H1 (cell line): ENCODE data around the gene GRXCR1. TPM values are rescaled to one million over a fixed set of nuclear protein-coding genes. Genes with fewer than 3 reads are reported as not detected.

ENCODE experiments used
- CHD2 ChIP-seq: IDR thresholded peaks from 2 replicates; pipeline ENCODE4 v1.6.1; 2012; ENCODE audit warnings: low read length, improper control_type of control experiment
- CHD7 ChIP-seq: fragments of 300-600 bp; sonication (generic); IDR thresholded peaks from 2 replicates; pipeline ENCODE4 v1.7.1; 2012; ENCODE audit warnings: low read length, moderate library complexity, mild to moderate bottlenecking, inconsistent platforms; ENCODE audit not compliant: insufficient replicate concordance
- GABPA ChIP-seq: IDR thresholded peaks from 2 replicates; pipeline ENCODE4 v1.6.1; 2011; ENCODE audit warnings: mild to moderate bottlenecking, low read length, moderate library complexity, borderline replicate concordance; ENCODE audit not compliant: insufficient read depth
- JUN ChIP-seq: IDR thresholded peaks from 2 replicates; pipeline ENCODE4 v1.6.1; 2011; ENCODE audit warnings: low read depth, mild to moderate bottlenecking, improper control_type of control experiment, low read length
- JUND ChIP-seq: IDR thresholded peaks from 2 replicates; pipeline ENCODE4 v1.6.1; 2011; ENCODE audit warnings: mild to moderate bottlenecking, improper control_type of control experiment, low read length
- KDM5A ChIP-seq: fragments of 200-600 bp; IDR thresholded peaks from 2 replicates; pipeline ENCODE4 v1.7.1; 2012; ENCODE audit warnings: mild to moderate bottlenecking, low read length, inconsistent platforms, mixed read lengths
- RXRA ChIP-seq: IDR thresholded peaks from 2 replicates; pipeline ENCODE4 v1.6.1; 2011; ENCODE audit warnings: low read depth, mild to moderate bottlenecking, low read length, moderate library complexity; ENCODE audit not compliant: insufficient read depth
- SAP30 ChIP-seq: fragments of 300-600 bp; sonication (generic); IDR thresholded peaks from 2 replicates; pipeline ENCODE4 v1.7.1; 2012; ENCODE audit warnings: low read length, moderate library complexity, mild to moderate bottlenecking, inconsistent platforms; ENCODE audit not compliant: insufficient read depth, insufficient replicate concordance
- SP1 ChIP-seq: IDR thresholded peaks from 2 replicates; pipeline ENCODE4 v1.6.1; 2011; ENCODE audit warnings: low read depth, low read length
- TAF1 ChIP-seq: IDR thresholded peaks from 2 replicates; pipeline ENCODE4 v1.6.1; 2011; ENCODE audit warnings: mild to moderate bottlenecking, low read depth, low read length
- TBP ChIP-seq: IDR thresholded peaks from 2 replicates; pipeline ENCODE4 v1.6.1; 2011; ENCODE audit warnings: low read depth, low read length, improper control_type of control experiment
- TEAD4 ChIP-seq: IDR thresholded peaks from 2 replicates; pipeline ENCODE4 v1.6.1; 2012; ENCODE audit warnings: low read depth, low read length, inconsistent platforms, mixed read lengths
- polyA plus RNA-seq, 7 experiments: library from polyadenylated mRNA; depleted of rRNA in 3 of 7; stranded (reverse) in 5 of 7; unstranded in 2 of 7; fragments of >200 nt in 5 of 7; fragments of 200-250 nt in 2 of 7; gene quantifications; 1 replicate in 5 of 7; 2 replicates in 1 of 7; 4 replicates in 1 of 7; pipeline versions ENCODE4 v1.2.1 to v1.2.3, GENCODE V29; 2011 to 2013; ENCODE audit warnings: missing spikeins in 2 of 7, mixed read lengths in 2 of 7
- total RNA-seq: library from RNA; stranded (reverse); fragmentation: NEBNext Ultra II Directional; extraction: Animal tissue kit (Norgen Biotek cat#: 25700); gene quantifications from 2 replicates; pipeline ENCODE4 v1.2.1, GENCODE V29; 2021

GRXCR1 gene
- total and polyA plus RNA-seq, 2 of the 8 experiments (the other 6 are each of a cell fraction or from before 2014, with no cell fraction given), result not detected

GRCh38 chr4:42871671-42872290 lies 20.7 kb upstream of the GRXCR1 start (continued):
- TF ChIP-seq CHD7 (no peak), TBP (no peak), CHD2 (no peak), SAP30 (no peak), KDM5A (no peak), JUN (no peak), JUND (no peak), TEAD4 (no peak), SP1 (no peak), GABPA (no peak), RXRA (no peak), TAF1 (no peak)
